Astrocyte (in vitro differentiated cells and primary cell): ENCODE results near the gene ADH7. TPM values are rescaled to one million over a fixed set of nuclear protein-coding genes. Genes with fewer than 3 reads are reported as not detected.

Source experiments
- DNase-seq: peaks from one replicate; pipeline ENCODE4 v3.0.0-alpha.2; 2010; ENCODE audit warnings: low read depth
- FAIRE-seq: peaks from 2 replicates; lab custom pipeline; 2011; peaks lifted over from hg19 to GRCh38; lab: Jason Lieb, UNC
- H2AFZ ChIP-seq: 2 replicates; pipeline ENCODE4 v1.6.0; 2012; ENCODE audit warnings: low read depth, low read length, inconsistent platforms
- H3K27ac ChIP-seq: 2 replicates; pipeline ENCODE4 v1.5.1; 2011; ENCODE audit warnings: low read depth, low read length, inconsistent platforms
- H3K27me3 ChIP-seq: 2 replicates; pipeline ENCODE4 v1.6.0; 2011; ENCODE audit warnings: low read length, inconsistent platforms; ENCODE audit not compliant: insufficient read depth
- H3K36me3 ChIP-seq: 2 replicates; pipeline ENCODE4 v1.5.1; 2011; ENCODE audit warnings: low read length, inconsistent platforms; ENCODE audit not compliant: insufficient read depth
- H3K4me1 ChIP-seq: 2 replicates; pipeline ENCODE4 v1.5.1; 2011; ENCODE audit warnings: low read length, inconsistent platforms; ENCODE audit not compliant: insufficient read depth
- H3K4me2 ChIP-seq: 2 replicates; pipeline ENCODE4 v1.6.0; 2012; ENCODE audit warnings: low read length, inconsistent platforms
- H3K4me3 ChIP-seq: 2 replicates; pipeline ENCODE4 v1.5.1; 2011; ENCODE audit warnings: low read depth, mild to moderate bottlenecking, low read length, inconsistent platforms; ENCODE audit not compliant: insufficient read depth
- H3K79me2 ChIP-seq: 2 replicates; pipeline ENCODE4 v1.6.0; 2012; ENCODE audit warnings: mild to moderate bottlenecking, low read length, inconsistent platforms; ENCODE audit not compliant: insufficient read depth
- H3K9ac ChIP-seq: 2 replicates; pipeline ENCODE4 v1.6.0; 2012; ENCODE audit warnings: mild to moderate bottlenecking, low read length, inconsistent platforms
- H3K9me3 ChIP-seq: 2 replicates; pipeline ENCODE4 v1.5.1; 2012; ENCODE audit warnings: low read depth, mild to moderate bottlenecking, low read length, inconsistent platforms; ENCODE audit not compliant: insufficient read depth
- H4K20me1 ChIP-seq: 2 replicates; pipeline ENCODE4 v1.6.0; 2012; ENCODE audit warnings: low read length, inconsistent platforms; ENCODE audit not compliant: insufficient read depth
- H3K27ac Mint-ChIP-seq: one replicate; pipeline ENCODE4 v1.8.0; 2021; ENCODE audit warnings: mild to moderate bottlenecking, mixed read lengths; ENCODE audit not compliant: unreplicated experiment
- H3K27me3 Mint-ChIP-seq: one replicate; pipeline ENCODE4 v1.8.0; 2021; ENCODE audit warnings: low read depth, mixed read lengths; ENCODE audit not compliant: unreplicated experiment
- H3K36me3 Mint-ChIP-seq: one replicate; pipeline ENCODE4 v1.8.0; 2021; ENCODE audit warnings: low read depth, mixed read lengths; ENCODE audit not compliant: unreplicated experiment
- H3K4me1 Mint-ChIP-seq: one replicate; pipeline ENCODE4 v1.8.0; 2021; ENCODE audit warnings: low read depth, mixed read lengths; ENCODE audit not compliant: unreplicated experiment
- H3K4me3 Mint-ChIP-seq: one replicate; pipeline ENCODE4 v1.8.0; 2021; ENCODE audit warnings: mild to moderate bottlenecking, moderate library complexity, mixed read lengths; ENCODE audit not compliant: unreplicated experiment
- H3K9me3 Mint-ChIP-seq: one replicate; pipeline ENCODE4 v1.8.0; 2021; ENCODE audit warnings: mild to moderate bottlenecking, mixed read lengths; ENCODE audit not compliant: unreplicated experiment
- CTCF ChIP-seq: IDR thresholded peaks from 2 replicates; pipeline ENCODE4 v1.5.1; 2011; ENCODE audit warnings: low read depth, mild to moderate bottlenecking, inconsistent platforms, low read length, moderate library complexity; ENCODE audit not compliant: insufficient read depth
- EZH2 ChIP-seq: IDR thresholded peaks from 2 replicates; pipeline ENCODE4 v1.6.1; 2012; ENCODE audit warnings: mild to moderate bottlenecking, low read length, inconsistent platforms; ENCODE audit not compliant: insufficient read depth
- total RNA-seq: library from RNA; stranded (reverse); gene quantifications from 2 replicates; pipeline ENCODE4 v1.2.1, GENCODE V29; 2021

Gene ADH7
- total RNA-seq, 1 donor from 2014 or later: not detected

GRCh38 chr4:99461623-99462401, 26.7 kb upstream of the ADH7 start:
- H3K9ac ChIP-seq: no peak overlapping the region
- no peak overlapping the region for H2AFZ ChIP-seq

GRCh38 chr4:99459546-99460042, 24.5 kb upstream of the ADH7 start:
- H3K9me3 ChIP-seq: no peaks in the 10 kb centered on the region
- H3K4me2 ChIP-seq: no peak overlapping the region
- TF ChIP-seq EZH2 (no peak), CTCF (no peak)
- H3K36me3 Mint-ChIP-seq: no peaks in the 10 kb centered on the region
- H3K27me3 Mint-ChIP-seq: no peaks in the 10 kb centered on the region
- H3K27me3 ChIP-seq: no peaks in the 10 kb centered on the region
- no peaks in the 10 kb centered on the region for H3K79me2 ChIP-seq
- no peak overlapping the region for H3K4me3 Mint-ChIP-seq
- H3K9me3 Mint-ChIP-seq: peaks cover 2% of the 10 kb centered on the region
- no peak overlapping the region for H3K9ac ChIP-seq
- DNase-seq: no peak
- no peak for FAIRE-seq
- peaks cover 11% of the 10 kb centered on the region for H3K4me1 Mint-ChIP-seq
- no peak overlapping the region for H3K27ac ChIP-seq
- no peak overlapping the region for H3K27ac Mint-ChIP-seq
- no peaks in the 10 kb centered on the region for H3K4me1 ChIP-seq
- H3K36me3 ChIP-seq: no peaks in the 10 kb centered on the region
- no peak overlapping the region for H3K4me3 ChIP-seq
- no peaks in the 10 kb centered on the region for H4K20me1 ChIP-seq
- H2AFZ ChIP-seq: no peak overlapping the region

More at GRCh38 chr4:99461623-99462401, 26.7 kb upstream of the ADH7 start:
- H3K27me3 Mint-ChIP-seq: no peaks in the 10 kb centered on the region
- Histone ChIP-seq H3K4me3 (no peak overlapping the region), H3K79me2 (no peaks in the 10 kb centered on the region), H3K27ac (no peak overlapping the region), H4K20me1 (no peaks in the 10 kb centered on the region), H3K27me3 (no peaks in the 10 kb centered on the region), H3K9me3 (no peaks in the 10 kb centered on the region), H3K4me1 (no peaks in the 10 kb centered on the region), H3K4me2 (no peak overlapping the region), H3K36me3 (no peaks in the 10 kb centered on the region)
- peaks cover 11% of the 10 kb centered on the region for H3K4me1 Mint-ChIP-seq
- DNase-seq (no peak), FAIRE-seq (no peak)
- H3K9me3 Mint-ChIP-seq: no peaks in the 10 kb centered on the region
- no peak overlapping the region for H3K4me3 Mint-ChIP-seq
- TF ChIP-seq EZH2 (no peak), CTCF (no peak)
- H3K36me3 Mint-ChIP-seq: no peaks in the 10 kb centered on the region
- no peak overlapping the region for H3K27ac Mint-ChIP-seq
